LNCaP clone FGC (cell line): ENCODE data around the gene EIF5A.

Source experiments
- DNase-seq: peaks from one replicate; pipeline ENCODE4 v3.0.0-alpha.2; 2011; ENCODE audit warnings: low read depth
- H3K4me3 ChIP-seq: 2 replicates; pipeline ENCODE4 v1.5.1; 2011; ENCODE audit warnings: mild to moderate bottlenecking, low read depth, low read length, control low read depth
- TF ChIP-seq, protein P1 (sequence below): IDR thresholded peaks from 2 replicates; pipeline ENCODE4 v1.5.1; 2012; ENCODE audit warnings: mild to moderate bottlenecking; ENCODE audit not compliant: control insufficient read depth, insufficient read depth; ENCODE audit errors: extremely low read depth

The EIF5A gene

DNA sequence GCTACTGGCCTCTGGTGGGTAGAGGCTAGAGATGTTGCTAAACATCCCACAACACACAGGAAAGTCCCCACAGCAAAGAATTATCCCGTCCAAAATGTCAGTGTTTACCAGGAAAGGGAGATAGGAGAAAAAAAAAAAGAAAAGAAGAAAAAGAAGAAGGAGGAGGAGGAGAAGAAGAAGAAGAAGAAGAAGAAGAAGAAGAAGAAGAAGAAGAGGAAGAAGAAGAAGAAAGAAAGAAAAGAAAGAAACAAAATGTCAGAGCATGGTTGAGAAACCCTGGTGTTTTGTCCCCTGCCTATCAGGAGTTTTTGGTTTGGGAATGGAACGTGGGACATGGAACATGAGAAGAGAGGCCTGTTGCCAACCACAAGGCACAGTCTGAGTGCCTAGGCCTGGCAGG, 50.0 kb downstream of the EIF5A start:
- DNase-seq, result no peak
- H3K4me3 ChIP-seq, result no peak overlapping the region
- TF ChIP-seq, protein P1, sequence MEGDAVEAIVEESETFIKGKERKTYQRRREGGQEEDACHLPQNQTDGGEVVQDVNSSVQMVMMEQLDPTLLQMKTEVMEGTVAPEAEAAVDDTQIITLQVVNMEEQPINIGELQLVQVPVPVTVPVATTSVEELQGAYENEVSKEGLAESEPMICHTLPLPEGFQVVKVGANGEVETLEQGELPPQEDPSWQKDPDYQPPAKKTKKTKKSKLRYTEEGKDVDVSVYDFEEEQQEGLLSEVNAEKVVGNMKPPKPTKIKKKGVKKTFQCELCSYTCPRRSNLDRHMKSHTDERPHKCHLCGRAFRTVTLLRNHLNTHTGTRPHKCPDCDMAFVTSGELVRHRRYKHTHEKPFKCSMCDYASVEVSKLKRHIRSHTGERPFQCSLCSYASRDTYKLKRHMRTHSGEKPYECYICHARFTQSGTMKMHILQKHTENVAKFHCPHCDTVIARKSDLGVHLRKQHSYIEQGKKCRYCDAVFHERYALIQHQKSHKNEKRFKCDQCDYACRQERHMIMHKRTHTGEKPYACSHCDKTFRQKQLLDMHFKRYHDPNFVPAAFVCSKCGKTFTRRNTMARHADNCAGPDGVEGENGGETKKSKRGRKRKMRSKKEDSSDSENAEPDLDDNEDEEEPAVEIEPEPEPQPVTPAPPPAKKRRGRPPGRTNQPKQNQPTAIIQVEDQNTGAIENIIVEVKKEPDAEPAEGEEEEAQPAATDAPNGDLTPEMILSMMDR, result no peak

DNA sequence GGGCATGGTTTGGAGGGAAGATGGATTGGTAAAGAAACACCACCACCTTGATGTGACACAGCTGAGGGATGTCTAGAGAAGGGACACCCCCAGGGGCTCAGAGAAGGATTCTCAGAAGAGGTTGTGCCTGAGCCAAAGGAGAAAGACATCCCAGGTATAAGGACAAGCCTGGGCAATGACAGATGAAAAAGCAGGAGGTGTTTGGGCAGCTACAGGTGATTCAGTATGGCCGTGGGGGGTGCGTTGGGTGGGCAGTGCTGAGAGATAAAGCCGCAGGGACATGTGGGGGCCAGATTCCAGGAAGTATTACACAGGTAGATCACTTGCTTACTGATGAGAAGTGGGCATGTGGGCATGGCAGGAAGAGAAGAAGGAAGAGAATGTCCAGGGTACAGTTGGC, 54.5 kb downstream of the EIF5A start:
- TF ChIP-seq, protein P1, result no peak
- H3K4me3 ChIP-seq, result no peak overlapping the region
- DNase-seq, result no peak
